Activated CD4-positive, alpha-beta T cell treated with anti-CD3 and anti-CD28 coated beads, Interleukin-2, amount 50 U/mL, for 4 hours (primary cell): Measurements from ENCODE around the gene LDHA.

ENCODE experiments used
- DNase-seq, 2 experiments: peaks; one replicate each; pipeline ENCODE4 v3.0.0-alpha.2; 2020

The LDHA gene

GRCh38 chr11:18394275-18394927 lies at the start of gene LDHA:
TSS of gene LDHA (plus strand) at chr11:18394563. CDS start at chr11:18396843, 2,280 bp downstream.
- peak; percentile 99 to 100 for DNase-seq

DNA sequence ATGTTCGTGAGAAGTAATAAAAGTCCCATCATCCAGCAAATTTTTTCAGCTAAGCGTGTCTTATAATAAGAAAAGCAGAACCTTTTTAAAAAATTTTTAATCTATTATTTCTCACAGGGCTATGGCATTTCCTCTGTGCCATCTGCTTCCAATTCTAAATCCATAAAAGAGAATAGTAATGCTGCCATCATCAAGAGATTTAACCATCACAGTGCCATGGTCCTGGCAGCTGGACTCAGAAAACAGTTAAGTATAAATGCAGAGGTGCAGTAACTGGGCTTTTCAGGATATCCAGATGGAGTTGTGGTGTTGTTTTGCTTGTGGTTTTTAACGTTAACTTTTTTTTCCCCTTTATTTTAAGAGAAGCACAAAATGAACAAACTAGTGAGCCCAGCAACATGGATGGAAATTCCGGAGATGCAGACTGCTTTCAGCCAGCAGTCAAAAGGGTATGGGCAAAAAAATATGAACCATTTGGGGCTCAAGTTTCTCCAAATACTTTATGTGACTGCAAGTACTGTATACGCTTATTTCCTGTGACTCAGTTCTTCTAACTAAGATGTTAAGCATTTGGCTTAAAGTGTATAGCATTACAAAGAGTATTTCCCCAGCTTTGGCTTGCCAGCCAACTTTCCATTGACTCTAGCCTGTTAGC lies 46.8 kb upstream of the LDHA start:
- DNase-seq: no peak

GRCh38 chr11:18352581-18352980 lies 41.8 kb upstream of the LDHA start:
- DNase-seq: no peak

- DNase-seq: no peak
Observed at GRCh38 chr11:18358646-18359045, 35.7 kb upstream of the LDHA start.

DNA sequence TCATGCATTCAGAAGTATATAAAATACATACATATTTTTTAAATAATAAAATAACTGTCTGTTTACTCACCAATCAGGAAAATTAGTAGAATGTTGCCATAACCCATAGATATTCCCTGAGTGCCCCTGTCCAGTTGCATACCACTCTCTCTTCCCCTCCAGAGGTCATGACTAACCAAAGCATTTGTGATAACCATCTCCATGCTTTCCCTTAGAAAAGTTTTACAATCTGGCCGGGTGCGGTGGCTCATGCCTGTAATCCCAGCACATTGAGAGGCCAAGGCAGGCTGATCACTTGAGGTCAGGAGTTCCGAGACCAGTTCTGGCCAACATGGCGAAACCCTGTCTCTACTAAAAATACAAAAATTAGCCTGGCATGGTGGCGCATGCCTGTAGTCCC lies 33.2 kb upstream of the LDHA start:
- DNase-seq: no peak

GRCh38 chr11:18364495-18365073 lies 29.8 kb upstream of the LDHA start:
- no peak for DNase-seq

- DNase-seq: no peak
Observed at GRCh38 chr11:18365741-18366140, 28.6 kb upstream of the LDHA start.

GRCh38 chr11:18366286-18366685 lies 28.1 kb upstream of the LDHA start:
- DNase-seq: no peak

DNA sequence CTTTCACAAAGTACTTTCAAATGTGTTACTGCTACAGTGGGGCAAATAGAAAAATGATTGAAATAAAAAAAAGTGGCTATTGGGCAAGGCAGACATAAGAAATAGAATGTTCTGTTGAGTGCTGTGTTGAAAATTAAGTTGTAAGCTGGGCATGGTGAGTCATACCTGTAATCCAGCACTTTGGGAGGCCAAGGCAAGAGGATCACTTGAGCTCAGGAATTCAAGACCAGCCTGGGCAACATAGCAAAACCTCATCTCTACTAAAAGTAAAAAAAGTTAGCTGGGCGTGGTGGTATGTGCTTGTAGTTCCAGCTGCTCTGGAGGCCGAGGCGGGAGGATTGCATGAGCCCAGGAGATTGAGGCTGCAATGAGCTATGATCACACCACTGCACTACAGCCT lies 26.9 kb upstream of the LDHA start:
- no peak for DNase-seq

- no peak for DNase-seq
Observed at GRCh38 chr11:18368221-18368620, 26.1 kb upstream of the LDHA start.

GRCh38 chr11:18369398-18369797 lies 25.0 kb upstream of the LDHA start:
- DNase-seq: no peak

- DNase-seq: no peak
Observed at GRCh38 chr11:18371279-18371678, 23.1 kb upstream of the LDHA start.

DNA sequence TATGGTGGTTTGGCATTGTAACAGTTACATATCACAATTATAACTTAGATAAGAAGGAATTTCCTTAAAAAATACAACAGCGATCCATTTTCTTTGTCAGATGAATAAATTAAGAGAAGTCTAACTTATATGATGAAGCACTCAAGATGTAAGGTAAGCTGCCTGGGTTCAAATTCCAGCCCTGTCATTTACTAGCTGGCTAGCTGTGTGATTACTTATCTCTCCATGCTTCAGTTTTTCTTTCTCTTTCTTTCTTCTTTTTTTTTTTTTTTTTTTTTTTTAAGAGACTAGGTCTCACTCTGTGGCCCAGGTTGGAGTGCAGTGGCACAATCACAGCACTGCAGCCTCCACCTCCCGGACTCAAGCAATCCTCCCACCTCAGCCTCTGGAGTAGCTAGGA lies 22.2 kb upstream of the LDHA start:
- DNase-seq: no peak

DNA sequence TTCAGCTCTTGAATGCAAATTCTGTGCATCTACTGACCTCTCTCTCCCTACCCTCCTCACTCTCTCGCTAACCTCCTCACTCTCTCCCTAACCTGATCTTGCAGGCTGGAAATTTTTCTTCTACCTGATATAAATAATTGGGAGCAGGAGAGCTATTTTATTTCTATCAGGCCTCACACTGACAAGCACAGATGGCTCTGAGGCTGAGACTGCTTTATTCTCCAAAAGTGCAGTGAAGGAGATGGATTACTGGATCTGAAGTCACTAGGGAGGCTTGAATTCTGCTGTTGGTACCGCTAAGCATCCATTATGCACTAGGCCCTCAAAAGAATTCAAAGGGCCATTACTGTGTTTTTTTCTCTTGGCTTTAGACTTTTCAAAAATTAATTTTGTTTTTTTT lies 19.4 kb upstream of the LDHA start:
- DNase-seq: no peak

GRCh38 chr11:18375941-18376340 lies 18.4 kb upstream of the LDHA start:
- no peak for DNase-seq

GRCh38 chr11:18379201-18379600 lies 15.2 kb upstream of the LDHA start:
- DNase-seq: no peak

- DNase-seq: peak; percentile 69 to 72
Observed at GRCh38 chr11:18383388-18384156, 10.8 kb upstream of the LDHA start.

- no peak for DNase-seq
Observed at GRCh38 chr11:18384157-18384641, 10.2 kb upstream of the LDHA start.

DNA sequence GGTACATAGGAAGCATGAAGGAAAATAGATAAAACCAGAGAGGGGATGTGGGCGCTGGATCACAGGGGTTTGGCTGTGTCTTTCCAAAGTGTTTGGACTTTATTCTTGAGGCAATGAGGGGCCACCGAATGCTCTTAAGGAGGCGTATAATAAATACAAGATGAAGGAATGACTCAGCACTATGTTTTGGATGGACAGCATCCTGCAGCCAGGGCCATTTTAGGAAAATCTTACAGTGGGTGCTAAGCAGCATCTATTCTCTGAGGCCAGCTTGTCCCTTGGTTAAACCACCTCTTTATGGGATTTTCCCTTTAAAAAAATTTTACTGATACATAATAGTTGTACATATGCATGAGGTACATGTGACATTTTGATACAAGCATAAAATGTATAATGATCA lies 4.3 kb upstream of the LDHA start:
- no peak for DNase-seq

DNA sequence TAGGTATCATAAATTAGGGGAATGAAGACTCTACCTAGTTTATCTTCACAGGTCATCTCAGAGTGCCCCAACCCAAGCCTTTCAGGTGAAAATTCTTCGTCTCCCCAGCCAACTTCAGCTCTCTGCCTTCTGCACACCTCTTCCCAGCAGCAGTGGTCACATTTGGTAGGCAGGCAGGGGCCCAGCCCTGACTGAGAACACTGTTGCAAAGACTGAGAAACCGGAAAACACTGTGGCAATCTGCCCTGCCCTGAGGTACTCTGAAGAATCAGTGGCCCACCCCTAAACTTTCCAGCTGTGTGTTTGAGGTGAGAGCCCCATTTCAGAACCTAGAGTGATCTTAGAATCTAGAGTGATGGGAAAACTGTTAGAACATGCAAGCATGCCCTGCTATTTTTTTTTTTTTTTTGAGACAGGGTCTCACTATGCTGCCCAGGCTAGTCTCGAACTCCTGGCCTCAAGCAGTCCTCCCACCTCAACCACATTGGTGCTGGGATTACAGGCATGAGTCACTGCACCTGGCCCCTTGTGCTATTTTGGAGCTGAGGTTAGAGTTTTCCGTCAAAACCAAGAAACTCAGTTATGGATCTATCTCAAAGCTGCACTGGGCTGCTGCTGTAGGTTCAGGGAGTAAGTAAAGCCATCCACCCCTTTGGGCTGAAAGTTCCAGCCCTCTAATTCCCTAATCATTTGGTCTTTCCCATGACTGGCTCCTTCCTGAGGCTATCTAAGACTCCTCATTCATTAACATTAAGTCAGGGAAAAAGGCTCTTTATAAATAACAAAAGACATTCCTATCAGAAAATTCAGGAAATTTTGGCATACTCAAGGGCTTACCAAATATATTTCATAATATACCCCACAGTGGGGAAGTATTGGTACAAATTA lies 1.7 kb upstream of the LDHA start:
- DNase-seq: no peak

DNA sequence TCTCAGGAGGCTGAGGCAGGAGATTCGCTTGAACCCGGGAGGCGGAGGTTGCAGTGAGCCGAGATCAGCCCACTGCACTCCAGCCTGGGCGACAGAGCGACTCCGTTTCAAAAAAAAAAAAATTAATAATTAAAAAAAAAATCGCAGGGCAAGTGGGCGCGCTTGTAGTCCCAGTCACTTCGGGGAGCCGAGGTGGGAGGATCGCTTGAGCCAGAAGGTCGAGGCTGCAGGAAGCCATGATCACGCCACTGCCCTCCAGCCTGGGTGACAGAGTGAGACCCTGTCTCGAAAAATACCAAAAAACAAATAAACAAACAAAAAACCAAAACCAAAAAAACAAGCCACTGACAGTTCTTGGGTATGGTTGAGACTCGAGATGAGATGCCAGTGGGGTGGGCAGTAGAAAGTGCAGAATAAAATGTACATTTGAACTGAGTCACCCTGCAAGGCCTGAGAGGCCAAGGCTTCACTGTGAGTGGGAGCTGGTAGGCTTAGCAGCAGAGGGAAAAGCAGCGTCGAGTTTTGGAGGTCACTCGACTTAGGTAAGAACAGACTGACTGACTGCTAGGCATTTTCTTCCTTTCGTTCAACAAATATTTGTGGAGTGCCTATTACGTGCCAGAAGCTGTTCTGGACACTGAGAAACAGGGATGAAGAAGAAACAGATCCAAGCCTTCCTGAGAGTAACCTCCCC lies 635 bp upstream of the LDHA start:
- DNase-seq: peak in 1 of 2 experiments; percentile 12
